HG02571 (cell line): ENCODE measurements around the gene RIOK3.
"Not testable (repeated sequence)": the region's sequence is repeated elsewhere in the genome, so short reads cannot be mapped to it uniquely, and the experiment has no call there.

Experiments used
- ATAC-seq: cut with Tn5 transposase; IDR thresholded peaks from one replicate; pipeline ENCODE4 v1.9.1; 2021; ENCODE audit warnings: mild to moderate bottlenecking, moderate library complexity; ENCODE audit not compliant: unreplicated experiment

Gene RIOK3

GRCh38 chr18:23495723-23496440 is 42.8 kb downstream of the RIOK3 start:
- no peak for ATAC-seq

GRCh38 chr18:23498117-23498516 is 45.0 kb downstream of the RIOK3 start:
- ATAC-seq: no peak

GRCh38 chr18:23498877-23499276 is 45.8 kb downstream of the RIOK3 start:
- no peak for ATAC-seq

GRCh38 chr18:23499291-23499781 is 46.2 kb downstream of the RIOK3 start:
- no peak for ATAC-seq

GRCh38 chr18:23501626-23502025 is 48.5 kb downstream of the RIOK3 start:
- no peak for ATAC-seq

- no peak for ATAC-seq
These were observed 49.5 kb downstream of the RIOK3 start for GRCh38 chr18:23502516-23503037.

- ATAC-seq: peak; percentile 75
These were observed 50.2 kb downstream of the RIOK3 start, which contains the start of gene RMC1 for GRCh38 chr18:23503038-23503962. RMC1 (plus strand) TSS chr18:23503511; CDS start chr18:23503619, 108 bp downstream.

- ATAC-seq: no peak
These were observed 50.9 kb downstream of the RIOK3 start for GRCh38 chr18:23503963-23504344.

- peak; percentile 41 for ATAC-seq
These were observed 51.6 kb downstream of the RIOK3 start for GRCh38 chr18:23504720-23505119.

GRCh38 chr18:23506393-23506792 is 53.3 kb downstream of the RIOK3 start:
- ATAC-seq: no peak

GRCh38 chr18:23510923-23511322 is 57.8 kb downstream of the RIOK3 start:
- ATAC-seq: not testable (repeated sequence)

- not testable (repeated sequence) for ATAC-seq
These were observed 59.1 kb downstream of the RIOK3 start for GRCh38 chr18:23512216-23512615.

- no peak for ATAC-seq
These were observed 59.6 kb downstream of the RIOK3 start for GRCh38 chr18:23512641-23513040.

- peak; percentile 84 for ATAC-seq
These were observed 62.9 kb downstream of the RIOK3 start for GRCh38 chr18:23515911-23516546.

- no peak for ATAC-seq
These were observed 66.6 kb downstream of the RIOK3 start for GRCh38 chr18:23519734-23520133.

- no peak for ATAC-seq
These were observed 68.2 kb downstream of the RIOK3 start for GRCh38 chr18:23521271-23521670.

GRCh38 chr18:23521907-23522306 is 68.8 kb downstream of the RIOK3 start:
- no peak for ATAC-seq

GRCh38 chr18:23523429-23524212 is 70.5 kb downstream of the RIOK3 start:
- ATAC-seq: no peak

- ATAC-seq: no peak
These were observed 71.2 kb downstream of the RIOK3 start for GRCh38 chr18:23524213-23524707.

- ATAC-seq: no peak
These were observed 73.5 kb downstream of the RIOK3 start for GRCh38 chr18:23526501-23527063.
